ENCODE measurements around the gene NLGN1. TPM values are rescaled to one million over a fixed set of nuclear protein-coding genes. Genes with fewer than 3 reads are reported as not detected.

The NLGN1 gene
- total RNA-seq, 1 donor from 2014 or later: 4.5 TPM

GRCh38 chr3:173893066-173893465, 495.5 kb downstream of the NLGN1 start:
- DNase-seq (ENCODE audit: low read depth): peak; percentile 26
- TF ChIP-seq CTCF (IDR thresholded peaks at IDR 0.05; ENCODE audit: insufficient read depth, low read length, poor library complexity, severe bottlenecking): no peak
- Histone ChIP-seq H3K36me3 (ENCODE audit: control insufficient read depth, insufficient read depth, low read length) (no peaks in the 10 kb centered on the region), H3K27me3 (ENCODE audit: control insufficient read depth, insufficient read depth, low read length) (no peaks in the 10 kb centered on the region), H3K4me3 (ENCODE audit: low read depth, low read length) (no peak overlapping the region)

GRCh38 chr3:173893835-173894234, 496.3 kb downstream of the NLGN1 start:
- TF ChIP-seq CTCF (IDR thresholded peaks at IDR 0.05; ENCODE audit: insufficient read depth, low read length, poor library complexity, severe bottlenecking): no peak

GRCh38 chr3:173897631-173898030, 500.1 kb downstream of the NLGN1 start:
- Histone ChIP-seq H3K4me3 (ENCODE audit: low read depth, low read length) (no peak overlapping the region), H3K36me3 (ENCODE audit: control insufficient read depth, insufficient read depth, low read length) (no peaks in the 10 kb centered on the region), H3K27me3 (ENCODE audit: control insufficient read depth, insufficient read depth, low read length) (no peaks in the 10 kb centered on the region)
- DNase-seq (ENCODE audit: low read depth): no peak
- TF ChIP-seq CTCF (IDR thresholded peaks at IDR 0.05; ENCODE audit: insufficient read depth, low read length, poor library complexity, severe bottlenecking): no peak

More at GRCh38 chr3:173893835-173894234, 496.3 kb downstream of the NLGN1 start:
- DNase-seq (ENCODE audit: low read depth): no peak
- Histone ChIP-seq H3K4me3 (ENCODE audit: low read depth, low read length) (no peak overlapping the region), H3K36me3 (ENCODE audit: control insufficient read depth, insufficient read depth, low read length) (no peaks in the 10 kb centered on the region), H3K27me3 (ENCODE audit: control insufficient read depth, insufficient read depth, low read length) (no peaks in the 10 kb centered on the region)

- no peaks in the 10 kb centered on the region for H3K27me3 ChIP-seq (ENCODE audit: control insufficient read depth, insufficient read depth, low read length)
- no peak overlapping the region for H3K4me3 ChIP-seq (ENCODE audit: low read depth, low read length)
- TF ChIP-seq CTCF (IDR thresholded peaks at IDR 0.05; ENCODE audit: insufficient read depth, low read length, poor library complexity, severe bottlenecking): no peak
Measured at GRCh38 chr3:173901649-173902048, 504.1 kb downstream of the NLGN1 start.

GRCh38 chr3:173902401-173902800, 504.9 kb downstream of the NLGN1 start:
- H3K4me3 ChIP-seq (ENCODE audit: low read depth, low read length): no peak overlapping the region
- DNase-seq (ENCODE audit: low read depth): no peak
- no peak for TF ChIP-seq CTCF (IDR thresholded peaks at IDR 0.05; ENCODE audit: insufficient read depth, low read length, poor library complexity, severe bottlenecking)
- H3K27me3 ChIP-seq (ENCODE audit: control insufficient read depth, insufficient read depth, low read length): no peaks in the 10 kb centered on the region
- H3K36me3 ChIP-seq (ENCODE audit: control insufficient read depth, insufficient read depth, low read length): no peaks in the 10 kb centered on the region

More at GRCh38 chr3:173901649-173902048, 504.1 kb downstream of the NLGN1 start:
- DNase-seq (ENCODE audit: low read depth): no peak
- H3K36me3 ChIP-seq (ENCODE audit: control insufficient read depth, insufficient read depth, low read length): no peaks in the 10 kb centered on the region

GRCh38 chr3:173902871-173903270, 505.3 kb downstream of the NLGN1 start:
- no peak for TF ChIP-seq CTCF (IDR thresholded peaks at IDR 0.05; ENCODE audit: insufficient read depth, low read length, poor library complexity, severe bottlenecking)
- no peak overlapping the region for H3K4me3 ChIP-seq (ENCODE audit: low read depth, low read length)
- H3K36me3 ChIP-seq (ENCODE audit: control insufficient read depth, insufficient read depth, low read length): no peaks in the 10 kb centered on the region
- DNase-seq (ENCODE audit: low read depth): no peak
- no peaks in the 10 kb centered on the region for H3K27me3 ChIP-seq (ENCODE audit: control insufficient read depth, insufficient read depth, low read length)
